Esophagus (tissue), 2 donors: ENCODE data around the gene PLPPR4. TPM values are rescaled to one million over a fixed set of nuclear protein-coding genes. Genes with fewer than 3 reads are reported as not detected.

Experiments
- H3K27ac ChIP-seq, 2 donors: one replicate each; pipeline ENCODE4 v1.5.1; 2013; ENCODE audit warnings: low read depth in 2 of 2, mild to moderate bottlenecking in 2 of 2, inconsistent platforms in 1 of 2, low read length in 1 of 2, moderate library complexity in 1 of 2
- H3K27me3 ChIP-seq, 2 donors: one replicate each; pipeline ENCODE4 v1.6.1; 2013; ENCODE audit warnings: low read length in 2 of 2, control low read depth in 1 of 2, mild to moderate bottlenecking in 1 of 2; ENCODE audit not compliant: insufficient read depth in 2 of 2, control insufficient read depth in 1 of 2
- H3K36me3 ChIP-seq, 2 donors: one replicate each; pipeline ENCODE4 v1.6.1; 2013; ENCODE audit warnings: low read length in 1 of 2; ENCODE audit not compliant: control insufficient read depth in 2 of 2, insufficient read depth in 2 of 2
- H3K4me1 ChIP-seq, 2 donors: one replicate each; pipeline ENCODE4 v1.6.1; 2013; ENCODE audit warnings: low read length in 1 of 2; ENCODE audit not compliant: control insufficient read depth in 2 of 2, insufficient read depth in 2 of 2
- H3K4me3 ChIP-seq, 2 donors: one replicate each; pipeline ENCODE4 v1.5.1; 2013; ENCODE audit warnings: low read length in 2 of 2, mild to moderate bottlenecking in 2 of 2, low read depth in 1 of 2, moderate library complexity in 1 of 2
- H3K9me3 ChIP-seq, 2 donors: one replicate each; pipeline ENCODE4 v1.6.1; 2013; ENCODE audit warnings: mild to moderate bottlenecking in 2 of 2, low read depth in 1 of 2, low read length in 1 of 2, moderate library complexity in 1 of 2; ENCODE audit not compliant: control insufficient read depth in 2 of 2, insufficient read depth in 1 of 2
- WGBS, 2 donors: extraction: QIAGEN DNeasy Blood & Tissue Kit; methylation state at CpG; one replicate each; pipeline ENCODE4 v1.1.7; 2013; 5-methylcytosine and 5-hydroxymethylcytosine counted together
- polyA plus RNA-seq, 2 donors: library from polyadenylated mRNA; stranded (reverse); fragments of 200-250 nt; gene quantifications; one replicate each; pipeline ENCODE4 v1.2.3, GENCODE V29; 2013
- donor health status: healthy with polysubstance abuse.
- donor health status: Bipolar disorder and iron deficiency.

Gene PLPPR4
- polyA plus RNA-seq, 2 donors: 0.14 to 0.45 TPM

DNA sequence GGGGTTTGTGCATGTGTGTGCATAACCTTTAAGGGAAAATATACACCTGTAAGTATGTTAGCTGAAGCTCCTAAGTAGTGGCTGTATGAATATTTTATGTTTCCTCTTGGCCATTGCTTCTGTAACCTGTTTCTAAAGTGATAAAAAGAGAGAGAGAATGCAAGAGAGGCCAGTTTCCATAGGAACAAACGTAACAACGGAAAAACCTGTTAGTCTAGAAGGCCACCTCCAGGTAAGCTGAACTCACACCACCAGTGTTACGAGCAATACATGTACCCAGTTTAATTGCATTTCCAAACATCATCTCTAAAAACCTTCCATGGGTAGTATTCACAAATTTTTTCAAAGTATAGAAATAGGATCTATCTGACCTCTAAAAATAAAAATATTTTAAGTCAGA lies 63.1 kb downstream of the PLPPR4 start:
- no peaks in the 10 kb centered on the region for H3K4me1 ChIP-seq
- H3K9me3 ChIP-seq: no peaks in the 10 kb centered on the region
- no peaks in the 10 kb centered on the region for H3K27me3 ChIP-seq
- H3K4me3 ChIP-seq: no peak overlapping the region
- H3K36me3 ChIP-seq: no peaks in the 10 kb centered on the region
- H3K27ac ChIP-seq: no peak overlapping the region
- 41 to 49% methylated on average over 3 of the region's 3 CpGs for WGBS, 2 donors

DNA sequence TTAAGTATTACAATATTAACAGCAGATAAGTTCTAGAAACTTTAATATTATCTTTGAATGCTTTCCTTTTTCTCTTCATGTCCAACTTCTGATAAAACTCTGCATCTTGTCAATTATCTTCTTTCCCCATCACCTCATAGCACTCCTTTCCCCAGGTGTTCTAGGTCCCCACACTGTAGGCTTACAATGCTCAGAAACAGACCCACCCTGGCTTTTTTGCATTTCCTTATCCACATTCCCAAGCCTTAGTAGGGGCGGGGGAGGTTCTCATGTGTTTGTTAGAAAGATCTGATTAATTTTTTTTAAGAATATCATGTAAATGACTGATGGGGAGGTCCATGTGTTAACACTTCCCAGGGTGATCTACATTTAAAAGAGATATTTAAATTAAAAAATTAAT lies 63.9 kb downstream of the PLPPR4 start:
- Histone ChIP-seq H3K4me3 (no peak overlapping the region), H3K36me3 (no peaks in the 10 kb centered on the region), H3K27ac (no peak overlapping the region), H3K9me3 (no peaks in the 10 kb centered on the region), H3K27me3 (no peaks in the 10 kb centered on the region), H3K4me1 (no peaks in the 10 kb centered on the region)
- 74% methylated on average over 1 of the region's 1 CpG for WGBS, 2 donors

DNA sequence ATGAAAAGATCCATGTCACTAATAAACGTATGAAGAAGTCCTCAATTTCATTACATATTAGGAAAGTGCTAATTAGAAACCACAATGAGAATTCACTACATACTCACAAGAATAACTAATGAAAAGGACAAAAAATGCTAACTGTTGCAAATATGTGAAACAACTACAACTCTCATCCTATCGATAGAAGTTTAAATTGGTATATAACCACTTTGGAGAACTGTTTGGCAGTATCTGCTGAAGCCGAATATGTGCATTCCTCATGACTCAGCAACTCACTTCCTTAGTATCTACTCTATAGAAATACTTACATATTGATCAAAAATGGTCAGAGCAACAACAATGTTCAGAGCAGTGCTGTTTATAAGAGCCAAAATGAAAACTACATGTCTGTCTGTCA lies 66.8 kb downstream of the PLPPR4 start:
- no peaks in the 10 kb centered on the region for H3K36me3 ChIP-seq
- no peaks in the 10 kb centered on the region for H3K9me3 ChIP-seq
- 57 to 87% methylated on average over 3 of the region's 3 CpGs for WGBS, 2 donors
- H3K27me3 ChIP-seq: no peaks in the 10 kb centered on the region
- no peaks in the 10 kb centered on the region for H3K4me1 ChIP-seq
- H3K27ac ChIP-seq: no peak overlapping the region
- H3K4me3 ChIP-seq: no peak overlapping the region

DNA sequence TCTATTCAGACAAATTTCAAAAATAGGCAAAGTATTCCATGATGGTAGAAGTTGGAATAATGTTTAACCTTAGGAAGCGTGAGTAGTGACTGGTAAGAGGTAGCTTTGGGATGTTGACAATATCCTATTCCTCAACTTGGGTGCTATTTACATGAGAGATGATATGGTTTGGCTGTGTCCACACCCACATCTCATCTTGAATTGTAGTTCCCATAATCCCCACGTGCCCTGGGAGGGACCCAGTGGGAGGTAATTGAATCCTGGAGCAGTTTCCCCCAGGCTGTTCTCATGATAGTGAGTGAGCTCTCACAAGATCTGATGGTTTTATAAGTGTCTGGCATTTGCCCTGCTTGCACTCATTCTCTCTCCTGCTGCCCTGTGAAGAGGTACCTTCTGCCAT lies 67.3 kb downstream of the PLPPR4 start:
- no peaks in the 10 kb centered on the region for H3K36me3 ChIP-seq
- no peaks in the 10 kb centered on the region for H3K27me3 ChIP-seq
- H3K9me3 ChIP-seq: no peaks in the 10 kb centered on the region
- H3K4me3 ChIP-seq: no peak overlapping the region
- 61% methylated on average over 2 of the region's 2 CpGs for WGBS, 2 donors
- H3K27ac ChIP-seq: no peak overlapping the region
- no peaks in the 10 kb centered on the region for H3K4me1 ChIP-seq

DNA sequence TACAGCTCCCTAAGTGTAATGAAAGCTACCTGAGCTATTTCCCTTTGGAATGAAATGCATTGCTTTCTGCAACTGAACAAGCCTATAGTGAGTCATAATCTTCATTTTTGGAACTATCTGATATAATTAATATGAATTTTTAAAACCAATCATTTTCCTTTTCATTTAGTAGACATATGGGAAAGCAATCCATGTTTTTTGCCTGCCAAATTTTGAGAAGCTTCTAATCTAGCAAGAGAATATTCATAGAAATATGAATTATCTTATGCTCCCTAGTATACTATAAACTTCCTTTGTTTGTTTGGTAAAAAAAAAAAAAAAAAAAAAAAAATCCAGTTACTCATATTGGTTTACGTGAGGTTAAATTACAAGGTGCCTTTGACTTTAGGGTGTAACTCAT lies 68.3 kb downstream of the PLPPR4 start:
- H3K27ac ChIP-seq: no peak overlapping the region
- H3K4me3 ChIP-seq: no peak overlapping the region
- no peaks in the 10 kb centered on the region for H3K9me3 ChIP-seq
- no peaks in the 10 kb centered on the region for H3K27me3 ChIP-seq
- 83 to 91% methylated on average over 1 of the region's 1 CpG for WGBS, 2 donors
- H3K4me1 ChIP-seq: no peaks in the 10 kb centered on the region
- H3K36me3 ChIP-seq: no peaks in the 10 kb centered on the region

DNA sequence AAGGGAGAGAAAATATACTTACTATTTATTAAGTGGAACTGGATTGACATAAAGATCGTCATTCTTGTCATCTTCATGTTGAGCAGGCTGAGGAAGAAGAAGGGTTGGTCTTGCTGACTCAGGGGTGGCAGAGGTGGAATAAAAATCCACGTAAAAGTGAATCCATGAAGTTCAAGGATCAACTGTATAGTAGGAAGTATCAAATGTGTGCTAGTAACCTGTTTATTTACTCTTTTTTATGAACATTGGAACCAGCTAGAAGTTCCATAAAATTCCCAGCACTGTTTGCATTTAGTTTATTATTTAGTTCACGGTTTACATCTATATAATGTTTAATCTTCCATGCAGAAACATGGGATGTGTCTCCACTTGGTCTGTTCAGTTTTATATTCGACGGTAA lies 70.7 kb downstream of the PLPPR4 start:
- 81 to 88% methylated on average over 5 of the region's 5 CpGs for WGBS, 2 donors
- Histone ChIP-seq H3K4me1 (no peaks in the 10 kb centered on the region), H3K27me3 (no peaks in the 10 kb centered on the region), H3K9me3 (no peaks in the 10 kb centered on the region), H3K36me3 (no peaks in the 10 kb centered on the region), H3K4me3 (no peak overlapping the region), H3K27ac (no peak overlapping the region)

DNA sequence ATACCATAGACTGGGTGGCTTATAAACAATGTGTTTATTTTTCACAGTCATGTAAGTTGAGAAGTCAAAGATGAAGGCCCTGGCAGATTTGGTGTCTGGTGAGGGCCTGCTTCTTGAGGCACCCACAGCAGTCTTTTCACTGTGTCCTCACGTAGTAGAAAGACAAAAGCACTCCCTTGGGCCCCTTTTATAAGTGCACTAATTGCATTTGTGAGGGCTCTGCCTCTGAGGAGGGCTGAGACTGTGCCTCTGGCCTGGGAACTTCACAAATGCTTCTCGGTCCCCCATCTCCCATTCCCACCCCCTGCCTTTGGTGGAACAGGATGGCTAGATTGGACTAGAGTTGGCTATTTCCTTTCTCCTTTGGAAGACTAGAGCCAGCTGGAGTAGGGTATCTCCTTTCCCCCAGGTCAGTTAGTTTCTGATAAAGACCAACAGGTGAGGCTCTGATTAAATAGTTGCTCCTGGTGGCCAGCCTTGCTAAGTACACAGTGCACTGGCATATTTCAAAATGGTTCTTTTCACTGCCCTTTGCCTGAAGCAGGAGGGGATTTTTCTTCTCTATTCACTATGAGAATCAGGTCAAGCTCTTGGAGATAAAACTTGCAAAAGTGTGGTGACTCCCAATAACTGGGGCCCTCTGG lies 82.9 kb downstream of the PLPPR4 start:
- 61 to 75% methylated on average over 2 of the region's 2 CpGs for WGBS, 2 donors
- H3K4me1 ChIP-seq: no peaks in the 10 kb centered on the region

DNA sequence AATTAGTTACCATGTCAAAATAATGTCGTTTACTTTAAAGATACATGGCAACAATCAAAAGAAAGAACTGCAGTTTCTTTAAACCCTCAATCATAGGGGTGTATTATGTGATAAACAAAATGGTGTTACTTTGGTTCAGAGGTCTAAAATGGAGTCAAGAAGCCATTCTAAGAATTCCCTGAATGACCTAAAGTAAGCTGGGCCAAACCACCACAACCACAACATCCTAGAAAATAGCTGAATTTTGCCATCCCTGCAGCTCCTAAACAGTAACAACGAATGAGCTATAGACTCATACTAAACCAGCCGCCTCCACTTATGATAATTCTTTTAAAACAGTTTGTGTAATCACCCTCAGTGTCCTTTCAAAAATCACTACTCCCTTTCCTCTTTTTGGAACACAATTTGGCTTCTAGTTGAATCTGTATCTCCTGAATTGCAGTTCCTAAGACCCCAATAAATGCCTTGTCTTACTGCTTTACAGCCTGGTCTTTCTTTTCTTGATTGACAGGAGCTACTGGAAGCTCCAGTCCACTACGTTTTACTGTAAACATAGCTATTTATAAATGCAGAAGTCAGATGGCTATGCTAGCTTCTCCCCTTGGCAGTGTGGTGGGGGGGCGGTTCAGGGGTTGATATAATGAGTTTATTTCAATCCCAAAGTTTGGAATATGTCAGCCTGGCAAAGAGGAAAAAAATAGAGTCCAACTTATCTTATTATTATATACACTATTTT lies 84.3 kb downstream of the PLPPR4 start:
- WGBS, 2 donors: 56 to 64% methylated on average over 5 of the region's 5 CpGs
- Histone ChIP-seq H3K9me3 (no peaks in the 10 kb centered on the region), H3K27me3 (no peaks in the 10 kb centered on the region), H3K4me1 (no peaks in the 10 kb centered on the region), H3K4me3 (no peak overlapping the region), H3K27ac (no peak overlapping the region), H3K36me3 (no peaks in the 10 kb centered on the region)

More for the DNA sequence above, 82.9 kb downstream of the PLPPR4 start:
- Histone ChIP-seq H3K27ac (no peak overlapping the region), H3K36me3 (no peaks in the 10 kb centered on the region), H3K27me3 (no peaks in the 10 kb centered on the region), H3K9me3 (no peaks in the 10 kb centered on the region), H3K4me3 (no peak overlapping the region)

DNA sequence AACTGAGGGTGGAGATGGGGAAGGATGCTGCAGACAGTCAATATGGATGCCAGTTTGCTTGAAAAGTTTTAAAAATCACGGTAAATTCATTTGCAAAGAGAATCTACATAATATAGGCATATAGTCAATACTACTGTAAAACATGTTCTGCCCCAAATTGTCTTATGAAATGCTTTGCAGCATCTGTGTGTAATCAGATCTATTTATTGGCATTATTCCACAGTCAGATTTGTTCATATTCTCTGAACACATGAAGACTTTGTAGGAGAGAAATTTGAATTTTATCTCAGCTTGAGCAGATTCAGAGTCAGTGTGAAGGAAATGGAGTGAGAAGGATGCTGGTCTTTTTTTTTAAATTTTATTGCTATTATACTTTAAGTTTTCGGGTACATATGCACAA lies 88.5 kb downstream of the PLPPR4 start:
- H3K4me1 ChIP-seq: no peaks in the 10 kb centered on the region
- H3K27me3 ChIP-seq: no peaks in the 10 kb centered on the region
- 83 to 85% methylated on average over 2 of the region's 2 CpGs for WGBS, 2 donors
- H3K27ac ChIP-seq: no peak overlapping the region
- no peak overlapping the region for H3K4me3 ChIP-seq
- H3K9me3 ChIP-seq: no peaks in the 10 kb centered on the region
- no peaks in the 10 kb centered on the region for H3K36me3 ChIP-seq

DNA sequence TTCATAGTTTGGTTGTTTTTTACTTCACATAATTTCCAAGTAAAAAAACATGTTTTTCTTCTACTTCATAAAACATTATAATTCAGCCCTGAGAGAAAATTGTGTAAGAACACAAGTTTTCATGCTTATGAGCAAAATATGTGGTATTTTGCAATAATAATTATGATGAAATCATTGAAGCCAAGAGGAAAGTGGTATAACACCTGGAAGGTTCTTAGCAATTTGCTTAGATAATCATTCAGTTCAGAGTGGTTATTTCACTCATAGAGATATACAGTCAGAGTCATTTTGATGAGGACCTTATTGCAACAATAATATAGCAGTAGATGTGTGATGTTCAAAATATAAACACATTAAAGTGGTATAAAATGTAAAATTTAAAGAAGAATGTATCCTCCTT lies 94.5 kb downstream of the PLPPR4 start:
- H3K27me3 ChIP-seq: no peaks in the 10 kb centered on the region
- H3K9me3 ChIP-seq: no peaks in the 10 kb centered on the region
- no peaks in the 10 kb centered on the region for H3K36me3 ChIP-seq
- no peak overlapping the region for H3K4me3 ChIP-seq
- H3K27ac ChIP-seq: no peak overlapping the region
- no peaks in the 10 kb centered on the region for H3K4me1 ChIP-seq
